Activated naive CD4-positive, alpha-beta T cell treated with anti-CD3 and anti-CD28 coated beads, Interleukin-2, amount 10 ng/mL, durations not matched to agents 7 days and 5 days (primary cell): ENCODE data around the gene INPP5D.
"Not testable (repeated sequence)": the region's sequence is repeated elsewhere in the genome, so short reads cannot be mapped to it uniquely, and the experiment has no call there.

ENCODE experiments used
- CTCF ChIA-PET: fragments of 350-600 bp; sonication (Branson Sonifier 250); formaldehyde crosslinking; loops from one replicate; lab custom pipeline; 2021; ENCODE audit warnings: antibody characterized with exemption; lab: Charles Lee
- DNase-seq: peaks from one replicate; pipeline ENCODE4 v3.0.0-alpha.2; 2020
- H3K27ac Mint-ChIP-seq: one replicate; pipeline ENCODE4 v1.8.0; 2021; ENCODE audit warnings: mild to moderate bottlenecking, moderate library complexity, mixed read lengths
- H3K27me3 Mint-ChIP-seq: one replicate; pipeline ENCODE4 v1.8.0; 2021; ENCODE audit warnings: mild to moderate bottlenecking, mixed read lengths
- H3K36me3 Mint-ChIP-seq: one replicate; pipeline ENCODE4 v1.8.0; 2021; ENCODE audit warnings: mixed read lengths
- H3K4me1 Mint-ChIP-seq: one replicate; pipeline ENCODE4 v1.8.0; 2021; ENCODE audit warnings: mixed read lengths
- H3K4me3 Mint-ChIP-seq: one replicate; pipeline ENCODE4 v1.8.0; 2021; ENCODE audit warnings: mild to moderate bottlenecking, moderate library complexity, mixed read lengths
- H3K9me3 Mint-ChIP-seq: one replicate; pipeline ENCODE4 v1.8.0; 2021; ENCODE audit warnings: mixed read lengths

INPP5D gene

GRCh38 chr2:233140978-233141377, 80.8 kb downstream of the INPP5D start:
- CTCF ChIA-PET = no interaction called here
- H3K27me3 Mint-ChIP-seq = no peaks in the 10 kb centered on the region
- H3K36me3 Mint-ChIP-seq = peaks cover 77% of the 10 kb centered on the region

DNA sequence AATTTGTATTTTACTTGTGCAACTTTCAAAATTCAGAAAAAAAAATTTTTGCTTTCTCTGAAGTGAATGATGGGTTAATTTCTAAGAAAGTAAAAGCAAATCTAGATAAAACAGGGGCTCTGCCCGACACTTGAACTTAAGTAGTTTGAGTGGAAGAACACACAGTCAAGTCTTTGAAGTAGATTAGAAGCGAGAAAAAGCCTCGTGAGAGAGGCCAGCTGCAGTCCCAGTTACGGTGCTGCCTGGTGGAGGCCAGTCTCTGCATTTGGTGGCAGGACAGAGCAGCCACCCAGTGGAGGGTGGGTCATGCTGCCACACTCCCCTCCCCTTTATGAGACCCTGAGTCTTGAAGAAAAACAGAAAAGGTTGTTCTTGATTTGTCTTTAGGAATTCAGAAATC, 81.8 kb downstream of the INPP5D start:
- H3K27me3 Mint-ChIP-seq = no peaks in the 10 kb centered on the region
- H3K36me3 Mint-ChIP-seq = peaks cover 75% of the 10 kb centered on the region
- peak overlapping the region; percentile 86 for H3K27ac Mint-ChIP-seq
- CTCF ChIA-PET = interaction anchor here (0.7 kb wide), 1 partner anchor 119 kb away, joined by 3 read pairs; no protein-coding TSS in a partner anchor
- peak overlapping the region; percentile 48 for H3K4me3 Mint-ChIP-seq
- peak; percentile 29 for DNase-seq
- H3K9me3 Mint-ChIP-seq = peaks cover 2% of the 10 kb centered on the region
- H3K4me1 Mint-ChIP-seq = peaks cover 41% of the 10 kb centered on the region

More at GRCh38 chr2:233140978-233141377, 80.8 kb downstream of the INPP5D start:
- H3K4me3 Mint-ChIP-seq = no peak overlapping the region
- H3K27ac Mint-ChIP-seq = no peak overlapping the region
- H3K9me3 Mint-ChIP-seq = peaks cover 2% of the 10 kb centered on the region
- peaks cover 41% of the 10 kb centered on the region for H3K4me1 Mint-ChIP-seq
- DNase-seq = no peak

GRCh38 chr2:233142355-233142897, 82.3 kb downstream of the INPP5D start:
- peak; percentile 52 for DNase-seq
- Mint-ChIP-seq H3K4me3 (peak overlapping the region; percentile 48), H3K36me3 (peaks cover 80% of the 10 kb centered on the region), H3K4me1 (peaks cover 41% of the 10 kb centered on the region), H3K27ac (peak overlapping the region; percentile 86), H3K27me3 (no peaks in the 10 kb centered on the region), H3K9me3 (peaks cover 2% of the 10 kb centered on the region)
- CTCF ChIA-PET = no interaction called here

DNA sequence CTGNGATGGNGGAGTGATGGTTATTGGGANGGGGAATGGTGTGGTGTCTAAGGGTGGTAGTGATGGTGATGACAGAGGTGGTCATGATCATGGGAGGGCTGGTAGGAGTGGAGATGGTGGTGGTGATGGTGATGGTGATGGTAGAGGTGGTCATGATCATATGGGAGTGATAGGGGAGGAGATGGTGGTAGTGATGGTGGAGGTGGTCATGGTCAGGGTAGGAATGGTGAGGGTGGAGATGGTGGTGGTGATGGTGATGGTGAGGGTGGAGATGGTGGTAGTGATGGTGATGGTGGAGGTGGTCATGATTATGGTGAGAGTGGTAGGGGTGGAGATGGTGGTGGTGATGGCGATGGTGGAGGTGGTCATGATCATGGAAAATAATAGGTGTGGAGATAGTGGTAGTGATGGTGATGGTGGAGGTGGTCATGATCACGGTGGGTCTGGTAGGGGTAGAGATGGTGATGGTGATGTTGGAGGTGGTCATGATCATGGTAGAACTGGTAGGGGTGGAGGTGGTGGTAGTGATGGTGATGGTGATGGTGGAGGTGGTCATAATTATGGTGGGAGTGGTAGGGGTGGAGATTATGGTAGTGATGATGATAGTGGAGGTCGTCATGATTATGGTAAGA, 83.7 kb downstream of the INPP5D start:
- no peak overlapping the region for H3K4me3 Mint-ChIP-seq
- peaks cover 2% of the 10 kb centered on the region for H3K9me3 Mint-ChIP-seq
- no peaks in the 10 kb centered on the region for H3K27me3 Mint-ChIP-seq
- no peak for DNase-seq
- H3K27ac Mint-ChIP-seq = peak overlapping the region; percentile 86
- H3K36me3 Mint-ChIP-seq = peaks cover 88% of the 10 kb centered on the region
- CTCF ChIA-PET = no interaction called here
- peaks cover 41% of the 10 kb centered on the region for H3K4me1 Mint-ChIP-seq

DNA sequence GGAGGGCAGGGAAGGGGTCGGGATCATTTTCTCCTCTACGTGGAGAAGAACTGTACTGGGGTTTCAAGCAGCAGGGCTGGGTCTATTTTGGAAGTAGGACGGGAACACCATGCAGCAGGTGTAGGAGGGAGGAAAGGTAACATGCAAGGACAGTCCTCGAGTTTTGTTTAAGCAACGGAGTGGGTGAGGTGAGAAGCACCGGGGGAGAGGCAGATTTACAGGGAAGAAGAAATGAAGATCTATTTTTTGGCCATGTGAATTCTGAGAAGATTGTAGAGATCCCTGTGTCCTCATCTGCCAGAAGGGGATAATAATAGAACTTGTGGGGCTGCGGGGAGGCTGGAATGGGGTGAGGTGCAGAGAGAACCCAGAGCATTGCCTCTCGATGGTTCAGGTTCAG, 85.6 kb downstream of the INPP5D start:
- DNase-seq = no peak
- H3K27ac Mint-ChIP-seq = peak overlapping the region; percentile 12
- peaks cover 34% of the 10 kb centered on the region for H3K4me1 Mint-ChIP-seq
- H3K9me3 Mint-ChIP-seq = peaks cover 2% of the 10 kb centered on the region
- CTCF ChIA-PET = no interaction called here
- peaks cover 90% of the 10 kb centered on the region for H3K36me3 Mint-ChIP-seq
- H3K27me3 Mint-ChIP-seq = no peaks in the 10 kb centered on the region
- H3K4me3 Mint-ChIP-seq = no peak overlapping the region

- Mint-ChIP-seq H3K36me3 (peaks cover 88% of the 10 kb centered on the region), H3K9me3 (peaks cover 2% of the 10 kb centered on the region), H3K4me1 (peaks cover 30% of the 10 kb centered on the region), H3K4me3 (no peak overlapping the region), H3K27me3 (no peaks in the 10 kb centered on the region), H3K27ac (no peak overlapping the region)
- DNase-seq = no peak
- CTCF ChIA-PET = no interaction called here
Measured at GRCh38 chr2:233146194-233146593, 86.1 kb downstream of the INPP5D start.

DNA sequence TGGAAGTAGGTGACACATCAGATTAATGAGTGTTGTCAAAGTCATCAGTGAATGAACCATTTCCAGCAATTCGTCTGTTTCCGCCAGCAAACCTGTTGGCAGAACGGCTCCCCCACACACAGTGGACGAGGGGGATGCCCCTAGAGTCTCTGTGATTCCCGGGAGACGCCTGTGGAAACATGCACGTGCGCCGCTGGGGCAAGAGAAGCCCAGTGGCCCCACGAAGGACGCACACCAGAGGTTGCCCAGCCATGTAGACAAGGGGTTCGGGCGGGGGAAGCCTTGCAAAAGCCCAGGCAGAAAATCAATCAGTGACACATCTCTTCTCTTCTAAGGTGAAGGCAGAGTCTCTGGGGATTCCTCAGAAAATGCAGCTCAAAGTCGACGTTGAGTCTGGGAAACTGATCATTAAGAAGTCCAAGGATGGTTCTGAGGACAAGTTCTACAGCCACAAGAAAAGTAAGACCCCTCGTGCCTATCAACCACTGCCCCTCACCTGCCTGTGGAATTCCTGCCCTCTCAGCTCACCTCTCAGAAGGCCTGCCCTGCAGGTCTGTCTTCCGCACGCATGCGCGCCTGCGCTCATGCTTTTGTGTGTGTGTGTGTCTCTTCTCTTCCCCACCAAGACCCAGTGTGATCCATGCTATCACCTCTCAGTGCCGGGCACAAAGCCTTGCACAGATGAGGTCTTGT, 87.1 kb downstream of the INPP5D start:
- Mint-ChIP-seq H3K27ac (no peak overlapping the region), H3K4me3 (no peak overlapping the region), H3K4me1 (peaks cover 19% of the 10 kb centered on the region), H3K36me3 (peaks cover 87% of the 10 kb centered on the region), H3K9me3 (peaks cover 2% of the 10 kb centered on the region), H3K27me3 (no peaks in the 10 kb centered on the region)
- CTCF ChIA-PET = no interaction called here
- DNase-seq = no peak

- Mint-ChIP-seq H3K36me3 (peaks cover 87% of the 10 kb centered on the region), H3K27me3 (no peaks in the 10 kb centered on the region), H3K9me3 (peaks cover 2% of the 10 kb centered on the region), H3K27ac (no peak overlapping the region), H3K4me1 (peaks cover 14% of the 10 kb centered on the region), H3K4me3 (no peak overlapping the region)
- CTCF ChIA-PET = no interaction called here
- no peak for DNase-seq
Measured at GRCh38 chr2:233147829-233148167, 87.7 kb downstream of the INPP5D start.

DNA sequence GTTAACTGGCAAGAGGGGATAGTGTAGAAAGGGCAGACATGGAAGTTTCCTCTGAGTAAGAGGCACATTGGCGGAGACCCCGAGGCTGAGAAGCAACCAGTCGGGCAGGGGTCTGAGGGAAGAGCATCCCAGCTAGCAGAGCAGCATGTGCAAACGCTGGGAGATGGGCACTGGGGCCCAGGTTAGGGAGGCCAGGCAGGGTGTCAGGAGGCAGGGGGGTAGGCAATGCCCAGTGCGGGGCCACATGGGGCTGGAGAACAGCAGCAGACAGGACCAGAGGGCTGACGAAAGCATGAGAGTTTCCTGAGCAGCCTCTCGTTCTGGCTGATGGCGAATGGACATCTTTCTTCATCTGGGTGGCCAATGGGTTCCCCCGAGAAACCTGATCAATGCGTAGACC, 88.2 kb downstream of the INPP5D start:
- no peak for DNase-seq
- Mint-ChIP-seq H3K27ac (no peak overlapping the region), H3K4me1 (peaks cover 8% of the 10 kb centered on the region), H3K4me3 (no peak overlapping the region), H3K36me3 (peaks cover 87% of the 10 kb centered on the region), H3K27me3 (no peaks in the 10 kb centered on the region), H3K9me3 (peaks cover 2% of the 10 kb centered on the region)
- CTCF ChIA-PET = no interaction called here

DNA sequence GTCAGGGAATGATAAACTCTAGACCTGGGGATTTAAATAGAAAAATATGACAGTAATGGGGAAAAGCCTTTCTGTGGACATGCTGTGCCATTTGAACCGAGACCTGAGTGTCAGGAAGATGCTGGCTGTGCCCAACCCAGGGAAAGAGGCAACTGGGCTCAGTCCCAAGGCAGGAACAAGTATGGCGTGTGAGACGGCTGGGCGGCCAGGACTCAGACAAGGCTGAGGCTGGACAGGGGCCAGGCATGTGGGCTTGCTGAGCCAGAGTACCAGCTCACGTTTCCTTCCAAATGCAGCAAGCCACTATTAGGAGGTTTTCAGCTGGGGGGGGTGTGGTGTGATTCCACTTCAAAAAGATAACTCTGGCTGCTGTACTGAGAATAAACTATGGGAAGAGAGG, 92.4 kb downstream of the INPP5D start:
- no peaks in the 10 kb centered on the region for H3K4me1 Mint-ChIP-seq
- peak overlapping the region; percentile 24 for H3K27ac Mint-ChIP-seq
- CTCF ChIA-PET = no interaction called here
- no peak overlapping the region for H3K4me3 Mint-ChIP-seq
- H3K36me3 Mint-ChIP-seq = peaks cover 77% of the 10 kb centered on the region
- no peaks in the 10 kb centered on the region for H3K27me3 Mint-ChIP-seq
- DNase-seq = no peak
- H3K9me3 Mint-ChIP-seq = no peaks in the 10 kb centered on the region

DNA sequence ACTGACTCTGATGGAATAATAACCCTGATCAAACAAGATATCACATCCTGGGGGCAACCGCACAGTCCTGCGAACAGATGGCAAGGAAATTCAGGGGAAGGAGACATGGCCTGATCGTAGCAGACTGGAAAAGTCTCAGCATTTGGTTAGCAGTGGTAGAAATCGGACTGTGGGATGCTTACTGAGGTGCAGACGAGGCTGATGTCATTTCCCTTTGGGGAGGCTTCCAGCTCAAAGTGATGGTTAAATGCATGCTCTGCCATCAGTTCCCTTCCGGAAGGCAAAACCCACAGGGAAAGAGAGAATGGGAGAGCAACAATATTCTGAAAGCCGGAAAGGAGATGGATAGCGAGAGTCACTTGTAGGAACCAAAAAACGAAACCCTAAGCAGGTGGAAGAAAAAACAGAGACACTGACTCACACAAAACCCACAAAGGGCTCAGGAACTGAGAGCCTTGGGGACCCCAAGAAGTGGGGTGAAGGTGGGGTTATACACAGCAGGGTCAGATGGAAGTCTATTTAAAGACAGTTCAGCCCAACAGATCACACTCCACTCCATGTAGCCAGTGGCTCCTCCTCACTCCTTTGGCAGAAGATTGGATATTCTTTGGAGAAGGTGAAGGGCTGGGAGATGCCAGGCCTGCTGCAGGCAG, 93.1 kb downstream of the INPP5D start:
- H3K4me1 Mint-ChIP-seq = no peaks in the 10 kb centered on the region
- no peaks in the 10 kb centered on the region for H3K27me3 Mint-ChIP-seq
- CTCF ChIA-PET = no interaction called here
- H3K9me3 Mint-ChIP-seq = no peaks in the 10 kb centered on the region
- DNase-seq = no peak
- peaks cover 76% of the 10 kb centered on the region for H3K36me3 Mint-ChIP-seq
- H3K4me3 Mint-ChIP-seq = no peak overlapping the region
- peak overlapping the region; percentile 61 for H3K27ac Mint-ChIP-seq

DNA sequence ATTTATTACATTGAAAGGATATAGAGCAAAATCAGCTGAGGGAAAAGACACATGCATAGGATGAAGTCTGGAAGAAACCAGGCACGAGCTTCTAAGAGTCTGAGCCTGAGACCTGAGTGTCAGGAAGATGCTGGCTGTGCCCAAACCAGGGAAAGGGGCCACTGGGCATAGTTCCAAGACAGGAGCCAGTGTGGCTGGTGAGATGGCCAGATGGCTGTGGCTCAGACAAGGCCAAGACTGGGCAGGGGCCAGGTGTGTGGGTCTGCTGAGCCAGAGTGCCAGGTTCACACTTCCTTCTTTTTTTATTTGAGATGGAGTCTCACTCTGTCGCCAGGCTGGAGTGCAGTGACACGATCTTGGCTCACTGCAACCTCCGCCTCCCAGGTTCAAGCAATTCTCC, 95.9 kb downstream of the INPP5D start:
- no peak overlapping the region for H3K4me3 Mint-ChIP-seq
- H3K36me3 Mint-ChIP-seq = peaks cover 70% of the 10 kb centered on the region
- DNase-seq = no peak
- H3K4me1 Mint-ChIP-seq = no peaks in the 10 kb centered on the region
- H3K9me3 Mint-ChIP-seq = no peaks in the 10 kb centered on the region
- CTCF ChIA-PET = no interaction called here
- H3K27ac Mint-ChIP-seq = peak overlapping the region; percentile 43
- H3K27me3 Mint-ChIP-seq = no peaks in the 10 kb centered on the region

- H3K27me3 Mint-ChIP-seq, H3K4me3 Mint-ChIP-seq, DNase-seq, H3K4me1 Mint-ChIP-seq, CTCF ChIA-PET, H3K9me3 Mint-ChIP-seq: not testable (repeated sequence)
- Mint-ChIP-seq H3K36me3 (peaks cover 73% of the 10 kb centered on the region), H3K27ac (peak overlapping the region; percentile 42)
Measured at GRCh38 chr2:233156461-233156860, 96.3 kb downstream of the INPP5D start.

DNA sequence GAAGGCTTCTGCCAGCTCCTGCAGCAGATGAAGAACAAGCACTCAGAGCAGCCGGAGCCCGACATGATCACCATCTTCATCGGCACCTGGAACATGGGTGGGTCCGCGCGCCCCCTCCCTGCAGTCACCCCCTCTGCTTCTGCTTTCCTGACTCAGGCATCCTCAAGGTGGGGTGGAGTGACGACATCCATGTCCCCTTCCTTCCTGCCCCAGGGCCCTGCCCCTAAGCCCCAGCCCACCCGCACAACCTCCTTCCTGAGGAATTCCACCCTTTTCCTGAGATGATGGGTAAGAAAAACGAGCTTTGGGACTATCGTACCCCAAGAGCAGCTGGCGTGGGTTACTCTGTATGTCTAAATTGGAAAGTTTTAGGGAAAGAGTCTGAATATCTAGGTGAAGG, 101.6 kb downstream of the INPP5D start:
- Mint-ChIP-seq H3K27ac (no peak overlapping the region), H3K27me3 (no peaks in the 10 kb centered on the region), H3K4me1 (peaks cover 5% of the 10 kb centered on the region), H3K4me3 (no peak overlapping the region), H3K9me3 (no peaks in the 10 kb centered on the region), H3K36me3 (peaks cover 54% of the 10 kb centered on the region)
- CTCF ChIA-PET = no interaction called here
- no peak for DNase-seq
